K562 (cell line): Measurements from ENCODE around the gene ENHO. TPM values are rescaled to one million over a fixed set of nuclear protein-coding genes. Genes with fewer than 3 reads are reported as not detected.

Source experiments
- ATAC-seq: fragments of 200-7000 bp; cut with Tn5 transposase; 3 replicates; pipeline ENCODE4 v1.9.1; 2020; ENCODE audit warnings: moderate library complexity
- BruUV-seq: library from RNA; stranded (reverse); fragments of 400-500 nt; replicated peaks from 2 replicates; lab custom pipeline; 2021; lab: Mats Ljungman, UMichigan
- CTCF ChIA-PET: fragments of 300-600 bp; formaldehyde crosslinking; extraction: SDS; loops from one replicate; lab custom pipeline; 2021; ENCODE audit warnings: low intra/inter-chr PET ratio; lab: Yijun Ruan, JAX
- POLR2A ChIA-PET: fragments of 300-600, 350-650 bp; sonication (Branson Sonifier 250); formaldehyde crosslinking; extraction: SDS; loops from one replicate; lab custom pipeline; 2021; ENCODE audit warnings: antibody characterized with exemption, inconsistent platforms; lab: Yijun Ruan, JAX
- DNase-seq, 4 experiments: peaks; one replicate each; pipeline versions ENCODE4 v3.0.0 to v3.0.0-alpha.2; 2011 to 2018; ENCODE audit warnings: low spot score in 3 of 4, mixed read lengths in 3 of 4; ENCODE audit errors: extremely low read depth in 1 of 4
- FAIRE-seq: peaks from 2 replicates; lab custom pipeline; 2011; peaks lifted over from hg19 to GRCh38; lab: Jason Lieb, UNC
- H2AFZ ChIP-seq: 2 replicates; pipeline ENCODE4 v1.6.0; 2011; ENCODE audit warnings: low read depth, low read length, control low read depth, inconsistent platforms
- H3K27ac ChIP-seq: fragments of 200-600 bp; 3 replicates; pipeline ENCODE4 v1.8.0; 2011; ENCODE audit warnings: low read depth, mild to moderate bottlenecking, control low read depth, inconsistent platforms, low read length, moderate library complexity, mixed read lengths; ENCODE audit errors: extremely low read depth
- H3K27me3 ChIP-seq, 2 experiments: fragments of 300-600 bp in 1 of 2; 2 replicates in 1 of 2; 3 replicates in 1 of 2; pipeline versions ENCODE4 v1.6.0 to v1.8.0; 2011; ENCODE audit warnings: inconsistent platforms in 2 of 2, low read length in 2 of 2, mild to moderate bottlenecking in 1 of 2, mixed read lengths in 1 of 2, moderate library complexity in 1 of 2; ENCODE audit not compliant: control insufficient read depth in 2 of 2, insufficient read depth in 2 of 2
- H3K36me3 ChIP-seq: fragments of 300-600 bp; 3 replicates; pipeline ENCODE4 v1.8.0; 2011; ENCODE audit warnings: mild to moderate bottlenecking, low read length, inconsistent platforms; ENCODE audit not compliant: control insufficient read depth, insufficient read depth
- H3K4me1 ChIP-seq, 2 experiments: fragments of 200-600 bp in 1 of 2; replicated peaks in 1 of 2; 2 replicates in 1 of 2; 3 replicates in 1 of 2; pipeline versions ENCODE4 v1.5.1 to v1.8.0; 2011; ENCODE audit warnings: inconsistent platforms in 2 of 2, low read length in 2 of 2, mild to moderate bottlenecking in 1 of 2, mixed read lengths in 1 of 2, moderate library complexity in 1 of 2; ENCODE audit not compliant: control insufficient read depth in 2 of 2, insufficient read depth in 2 of 2
- H3K4me2 ChIP-seq: 2 replicates; pipeline ENCODE4 v1.6.1; 2011; ENCODE audit warnings: low read length, control low read depth, inconsistent platforms, mixed read lengths; ENCODE audit not compliant: insufficient read depth
- H3K4me3 ChIP-seq: fragments of 200-600 bp; sonication (generic), shearing (Covaris generic); 2 replicates; pipeline ENCODE4 v1.5.1; 2016; ENCODE audit warnings: control low read depth, inconsistent platforms
- H3K79me2 ChIP-seq: fragments of 200-600 bp; 3 replicates; pipeline ENCODE4 v1.8.0; 2011; ENCODE audit warnings: low read length, inconsistent platforms; ENCODE audit not compliant: control insufficient read depth, insufficient read depth
- H3K9ac ChIP-seq, 2 experiments: 2 replicates each; pipeline versions ENCODE4 v1.6.0 to v1.6.1; 2011; ENCODE audit warnings: low read depth in 2 of 2, low read length in 2 of 2, control low read depth in 1 of 2, inconsistent platforms in 1 of 2, mild to moderate bottlenecking in 1 of 2, mixed read lengths in 1 of 2; ENCODE audit not compliant: insufficient read depth in 1 of 2
- H3K9me1 ChIP-seq: one replicate; pipeline ENCODE4 v1.6.0; 2011; ENCODE audit warnings: inconsistent platforms, mild to moderate bottlenecking, low read length, moderate library complexity; ENCODE audit not compliant: control insufficient read depth, insufficient read depth
- H3K9me3 ChIP-seq: replicated peaks from 2 replicates; pipeline ENCODE4 v1.5.1; 2011; ENCODE audit warnings: low read depth, low read length, inconsistent platforms; ENCODE audit not compliant: control insufficient read depth, insufficient read depth
- H4K20me1 ChIP-seq: replicated peaks from 2 replicates; pipeline ENCODE4 v1.6.1; 2011; ENCODE audit warnings: low read length, inconsistent platforms, mixed read lengths; ENCODE audit not compliant: control insufficient read depth, insufficient read depth
- BHLHE40 ChIP-seq: IDR thresholded peaks from 2 replicates; pipeline ENCODE4 v1.6.1; 2011; ENCODE audit warnings: low read length, improper control_type of control experiment
- BRCA1 ChIP-seq, 2 experiments: fragments of 450-650 bp in 1 of 2; sonication (generic) in 1 of 2; formaldehyde crosslinking in 1 of 2; IDR thresholded peaks; 2 replicates each; pipeline versions ENCODE4 v1.5.0 to v1.6.1; 2017 to 2020; ENCODE audit warnings: mild to moderate bottlenecking in 1 of 2, missing genetic modification reagents in 1 of 2
- EP300 ChIP-seq: IDR thresholded peaks from 2 replicates; pipeline ENCODE4 v1.6.1; 2012; ENCODE audit warnings: low read length, improper control_type of control experiment
- HDGF ChIP-seq: fragments of 450-650 bp; IDR thresholded peaks from 2 replicates; pipeline ENCODE4 v1.6.1; 2016
- HOXB6 ChIP-seq: fragments of 250-450 bp; sonication (Bioruptor Pico); IDR thresholded peaks from 2 replicates; pipeline ENCODE4 v1.5.1; 2022; ENCODE audit warnings: mild to moderate bottlenecking, borderline replicate concordance
- NR2C2 ChIP-seq, 2 experiments: fragments of 200-800 bp in 1 of 2; sonication (Bioruptor generic) in 1 of 2; sonication (generic) in 1 of 2; formaldehyde crosslinking in 1 of 2; IDR thresholded peaks; 2 replicates each; pipeline versions ENCODE4 v1.6.1 to v1.8.0; 2016 to 2022; ENCODE audit warnings: mild to moderate bottlenecking in 1 of 2, missing compliant biosample characterization in 1 of 2, missing genetic modification characterization in 1 of 2, missing genetic modification reagents in 1 of 2
- TSC22D4 ChIP-seq: fragments of 450-650 bp; IDR thresholded peaks from 2 replicates; pipeline ENCODE4 v1.6.1; 2016; ENCODE audit warnings: missing genetic modification characterization, missing biosample characterization, control low read depth
- ZNF217 ChIP-seq: sonication (generic); formaldehyde crosslinking; IDR thresholded peaks from 2 replicates; pipeline ENCODE4 v1.8.0; 2022; ENCODE audit warnings: mild to moderate bottlenecking, missing genetic modification reagents
- ZNF707 ChIP-seq: fragments of 250-450 bp; sonication (Bioruptor Pico); conservative IDR thresholded peaks from 2 replicates; pipeline ENCODE4 v1.8.0; 2022; ENCODE audit warnings: inconsistent platforms, mild to moderate bottlenecking, moderate library complexity
- WGBS: fragments of 100-300 bp; shearing (Covaris generic); methylation state at CpG from one replicate; pipeline ENCODE4 v1.1.6; 2016; ENCODE audit warnings: low coverage, mixed read lengths; ENCODE audit not compliant: insufficient coverage; ENCODE audit errors: missing lambda C conversion rate; 5-methylcytosine and 5-hydroxymethylcytosine counted together
- in situ Hi-C: fragments of 300-500 bp; cut with MboI; formaldehyde crosslinking; loops from 4 replicates; pipeline ENCODE4 v1.15.0; 2018; ENCODE audit warnings: inconsistent platforms, mixed read lengths
- intact Hi-C: fragments of 100-400 bp; cut with micrococcal nuclease; formaldehyde crosslinking; loops from 2 replicates; pipeline ENCODE4 v1.14.2; 2022
- polyA plus RNA-seq, 8 experiments: library from polyadenylated mRNA; depleted of rRNA in 4 of 8; stranded (reverse) in 5 of 8; unstranded in 3 of 8; fragments of >200 nt; fragmentation: Nextera tagmentation in 2 of 8; fragmentation: Illumina TruSeq in 1 of 8; extraction: Ambion mirVana in 2 of 8; extraction: Trizol in 1 of 8; gene quantifications; 2 replicates each; pipeline versions ENCODE4 v1.2.1 to v1.2.3, GENCODE V29; 2011 to 2014; ENCODE audit warnings: inconsistent platforms in 1 of 8, missing spikeins in 1 of 8
- total RNA-seq, 7 experiments: library from RNA; depleted of rRNA in 6 of 7; stranded (reverse); fragments of >200 nt in 6 of 7; fragmentation: Illumina TruSeq in 2 of 7; extraction: Trizol in 2 of 7; gene quantifications; 2 replicates each; pipeline versions ENCODE4 v1.2.1 to v1.2.3, GENCODE V29; 2011 to 2021; ENCODE audit warnings: low replicate concordance in 1 of 7
- TF ChIP-seq, protein P1 (sequence below): conservative IDR thresholded peaks from 2 replicates; pipeline ENCODE4 v1.6.1; 2011; ENCODE audit warnings: low read depth, mild to moderate bottlenecking, low read length; ENCODE audit not compliant: control insufficient read depth
- TF ChIP-seq, protein P2 (sequence below): IDR thresholded peaks from 2 replicates; pipeline ENCODE4 v1.6.1; 2012; ENCODE audit warnings: low read depth, low read length, improper control_type of control experiment, borderline replicate concordance
- TF ChIP-seq, protein P3 (sequence below): sonication (generic); formaldehyde crosslinking; IDR thresholded peaks from 2 replicates; pipeline ENCODE4 v1.4.0; 2020; ENCODE audit warnings: mild to moderate bottlenecking, missing genetic modification reagents

The ENHO gene
- total and polyA plus RNA-seq, 9 of the 15 experiments (the other 6 are each of a cell fraction or from before 2014, with no cell fraction given), result 0.24 TPM; not detected in 8

DNA sequence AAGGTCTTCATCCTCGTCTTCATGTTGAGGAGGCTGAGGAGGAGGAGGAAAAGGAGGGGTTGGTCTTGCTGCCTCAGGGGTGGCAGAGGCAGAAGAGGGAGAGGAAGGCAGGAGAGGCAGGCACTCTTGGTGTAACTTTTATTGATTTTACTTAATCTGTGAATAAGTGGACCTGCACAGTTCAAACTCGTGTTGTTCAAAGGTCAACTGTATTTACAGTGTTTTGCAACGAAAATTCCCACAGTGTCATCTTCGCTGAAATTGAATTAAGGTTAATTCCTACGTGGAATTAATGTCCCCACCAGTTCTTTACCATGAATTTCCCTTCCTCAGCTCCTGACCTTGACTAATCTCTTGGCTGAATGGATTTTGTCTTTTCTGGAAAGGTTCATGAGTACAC, 21.2 kb upstream of the ENHO start:
- ATAC-seq, result no peak
- no peak for FAIRE-seq

More for the DNA sequence above, 21.2 kb upstream of the ENHO start:
- WGBS, result 4% methylated on average over 5 of the region's 5 CpGs
- peaks cover 0 to 16% of the 10 kb centered on the region in 2 experiments; a peak in 2 of 5 replicates for H3K27me3 ChIP-seq
- intact Hi-C loops, result no loop called here
- BruUV-seq, result no TSS peak
- H3K4me2 ChIP-seq, result no peak overlapping the region
- ChIA-PET CTCF (no interaction called here), POLR2A (interaction anchor here (0.8 to 1.2 kb wide), 2 partner anchors 12 to 35 kb away, joined by 3 read pairs; no protein-coding TSS in a partner anchor)
- DNase-seq, result no peak
- no peak for TF ChIP-seq ZNF707
- no peak for TF ChIP-seq BRCA1 (IDR thresholded peaks at IDR 0.05)
- TF ChIP-seq BRCA1 (CRISPR knock-in tag; IDR thresholded peaks at IDR 0.05), result no peak
- no peak for TF ChIP-seq ZNF217 (CRISPR knock-in tag)
- no peak for TF ChIP-seq EP300
- no peak for TF ChIP-seq BHLHE40
- no peak for TF ChIP-seq HOXB6 (CRISPR knock-in tag)
- TF ChIP-seq, protein P1, sequence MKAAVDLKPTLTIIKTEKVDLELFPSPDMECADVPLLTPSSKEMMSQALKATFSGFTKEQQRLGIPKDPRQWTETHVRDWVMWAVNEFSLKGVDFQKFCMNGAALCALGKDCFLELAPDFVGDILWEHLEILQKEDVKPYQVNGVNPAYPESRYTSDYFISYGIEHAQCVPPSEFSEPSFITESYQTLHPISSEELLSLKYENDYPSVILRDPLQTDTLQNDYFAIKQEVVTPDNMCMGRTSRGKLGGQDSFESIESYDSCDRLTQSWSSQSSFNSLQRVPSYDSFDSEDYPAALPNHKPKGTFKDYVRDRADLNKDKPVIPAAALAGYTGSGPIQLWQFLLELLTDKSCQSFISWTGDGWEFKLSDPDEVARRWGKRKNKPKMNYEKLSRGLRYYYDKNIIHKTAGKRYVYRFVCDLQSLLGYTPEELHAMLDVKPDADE, result no peak
- no peak for TF ChIP-seq NR2C2 (CRISPR knock-in tag; IDR thresholded peaks at IDR 0.05)
- no peak for TF ChIP-seq NR2C2 (tag; IDR thresholded peaks at IDR 0.05)
- no peak for TF ChIP-seq TSC22D4 (tag)
- no peak for TF ChIP-seq HDGF
- TF ChIP-seq, protein P2, sequence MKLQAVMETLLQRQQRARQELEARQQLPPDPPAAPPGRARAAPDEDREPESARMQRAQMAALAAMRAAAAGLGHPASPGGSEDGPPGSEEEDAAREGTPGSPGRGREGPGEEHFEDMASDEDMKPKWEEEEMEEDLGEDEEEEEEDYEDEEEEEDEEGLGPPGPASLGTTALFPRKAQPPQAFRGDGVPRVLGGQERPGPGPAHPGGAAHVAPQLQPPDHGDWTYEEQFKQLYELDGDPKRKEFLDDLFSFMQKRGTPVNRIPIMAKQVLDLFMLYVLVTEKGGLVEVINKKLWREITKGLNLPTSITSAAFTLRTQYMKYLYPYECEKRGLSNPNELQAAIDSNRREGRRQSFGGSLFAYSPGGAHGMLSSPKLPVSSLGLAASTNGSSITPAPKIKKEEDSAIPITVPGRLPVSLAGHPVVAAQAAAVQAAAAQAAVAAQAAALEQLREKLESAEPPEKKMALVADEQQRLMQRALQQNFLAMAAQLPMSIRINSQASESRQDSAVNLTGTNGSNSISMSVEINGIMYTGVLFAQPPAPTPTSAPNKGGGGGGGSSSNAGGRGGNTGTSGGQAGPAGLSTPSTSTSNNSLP, result no peak
- TF ChIP-seq, protein P3, sequence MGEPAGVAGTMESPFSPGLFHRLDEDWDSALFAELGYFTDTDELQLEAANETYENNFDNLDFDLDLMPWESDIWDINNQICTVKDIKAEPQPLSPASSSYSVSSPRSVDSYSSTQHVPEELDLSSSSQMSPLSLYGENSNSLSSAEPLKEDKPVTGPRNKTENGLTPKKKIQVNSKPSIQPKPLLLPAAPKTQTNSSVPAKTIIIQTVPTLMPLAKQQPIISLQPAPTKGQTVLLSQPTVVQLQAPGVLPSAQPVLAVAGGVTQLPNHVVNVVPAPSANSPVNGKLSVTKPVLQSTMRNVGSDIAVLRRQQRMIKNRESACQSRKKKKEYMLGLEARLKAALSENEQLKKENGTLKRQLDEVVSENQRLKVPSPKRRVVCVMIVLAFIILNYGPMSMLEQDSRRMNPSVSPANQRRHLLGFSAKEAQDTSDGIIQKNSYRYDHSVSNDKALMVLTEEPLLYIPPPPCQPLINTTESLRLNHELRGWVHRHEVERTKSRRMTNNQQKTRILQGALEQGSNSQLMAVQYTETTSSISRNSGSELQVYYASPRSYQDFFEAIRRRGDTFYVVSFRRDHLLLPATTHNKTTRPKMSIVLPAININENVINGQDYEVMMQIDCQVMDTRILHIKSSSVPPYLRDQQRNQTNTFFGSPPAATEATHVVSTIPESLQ (CRISPR knock-in tag), result no peak
- no peak overlapping the region for H2AFZ ChIP-seq
- no peak overlapping the region for H3K4me3 ChIP-seq
- in situ Hi-C loops, result no loop called here
- no peaks in the 10 kb centered on the region for H3K36me3 ChIP-seq
- no peaks in the 10 kb centered on the region for H3K79me2 ChIP-seq
- H3K9me3 ChIP-seq, result no peaks in the 10 kb centered on the region
- peaks cover 9% of the 10 kb centered on the region; the same call in 1 of the 2 replicates for H4K20me1 ChIP-seq
- H3K27ac ChIP-seq, result no peak overlapping the region
- H3K9me1 ChIP-seq, result no peaks in the 10 kb centered on the region
- no peak overlapping the region for H3K9ac ChIP-seq
- no peaks in the 10 kb centered on the region for H3K4me1 ChIP-seq
